Mesendoderm (in vitro differentiated cells): ENCODE results near the gene RBCK1.

Experiments
- DNase-seq: peaks from one replicate; pipeline ENCODE4 v3.0.0; 2013
- H2AK5ac ChIP-seq: 2 replicates; pipeline ENCODE4 v1.6.1; 2013; ENCODE audit warnings: low read length, inconsistent platforms
- H2BK120ac ChIP-seq: 2 replicates; pipeline ENCODE4 v1.6.1; 2013; ENCODE audit warnings: low read depth, mild to moderate bottlenecking, low read length, moderate library complexity, mixed read lengths
- H2BK15ac ChIP-seq: replicated peaks from 2 replicates; pipeline ENCODE4 v1.6.1; 2013; ENCODE audit warnings: low read depth, mild to moderate bottlenecking, moderate library complexity
- H2BK5ac ChIP-seq: 2 replicates; pipeline ENCODE4 v1.6.1; 2013; ENCODE audit warnings: low read length, inconsistent platforms
- H3K18ac ChIP-seq: 2 replicates; pipeline ENCODE4 v1.6.1; 2013; ENCODE audit warnings: mild to moderate bottlenecking, low read length, mixed read lengths
- H3K23ac ChIP-seq: one replicate; pipeline ENCODE4 v1.6.1; 2013; ENCODE audit warnings: low read length
- H3K27ac ChIP-seq: 2 replicates; pipeline ENCODE4 v1.5.1; 2013; ENCODE audit warnings: low read depth, mild to moderate bottlenecking, inconsistent platforms, low read length, moderate library complexity
- H3K27me3 ChIP-seq: 2 replicates; pipeline ENCODE4 v1.6.1; 2013; ENCODE audit warnings: low read length, control low read depth, mild to moderate bottlenecking, inconsistent platforms; ENCODE audit not compliant: insufficient read depth, poor library complexity
- H3K36me3 ChIP-seq: 2 replicates; pipeline ENCODE4 v1.6.1; 2013; ENCODE audit warnings: low read length, inconsistent platforms; ENCODE audit not compliant: control insufficient read depth, insufficient read depth
- H3K4ac ChIP-seq: one replicate; pipeline ENCODE4 v1.6.1; 2013; ENCODE audit warnings: low read depth, mild to moderate bottlenecking, low read length, moderate library complexity
- H3K4me1 ChIP-seq: 2 replicates; pipeline ENCODE4 v1.6.1; 2013; ENCODE audit warnings: low read depth, low read length, inconsistent platforms; ENCODE audit not compliant: control insufficient read depth
- H3K4me2 ChIP-seq: 2 replicates; pipeline ENCODE4 v1.6.1; 2013; ENCODE audit warnings: low read length
- H3K4me3 ChIP-seq: 2 replicates; pipeline ENCODE4 v1.5.1; 2013; ENCODE audit warnings: mild to moderate bottlenecking, low read length
- H3K56ac ChIP-seq: one replicate; pipeline ENCODE4 v1.6.1; 2013; ENCODE audit warnings: low read length
- H3K79me1 ChIP-seq: 2 replicates; pipeline ENCODE4 v1.6.1; 2013; ENCODE audit warnings: low read length, inconsistent platforms
- H3K79me2 ChIP-seq: 2 replicates; pipeline ENCODE4 v1.6.1; 2013; ENCODE audit warnings: mild to moderate bottlenecking, low read length; ENCODE audit not compliant: control insufficient read depth, insufficient read depth
- H3K9ac ChIP-seq: 2 replicates; pipeline ENCODE4 v1.6.1; 2013; ENCODE audit warnings: low read length, inconsistent platforms
- H4K5ac ChIP-seq: one replicate; pipeline ENCODE4 v1.6.1; 2013; ENCODE audit warnings: low read length
- H4K8ac ChIP-seq: one replicate; pipeline ENCODE4 v1.6.1; 2013; ENCODE audit warnings: low read depth, mild to moderate bottlenecking, control low read depth, low read length, moderate library complexity
- WGBS: extraction: QIAGEN DNeasy Blood & Tissue Kit; methylation state at CpG from one replicate; pipeline ENCODE4 v1.1.7; 2013; ENCODE audit warnings: low lambda C conversion rate, missing lambda C conversion rate; ENCODE audit not compliant: insufficient coverage; ENCODE audit errors: extremely low coverage; 5-methylcytosine and 5-hydroxymethylcytosine counted together

Gene RBCK1

DNA sequence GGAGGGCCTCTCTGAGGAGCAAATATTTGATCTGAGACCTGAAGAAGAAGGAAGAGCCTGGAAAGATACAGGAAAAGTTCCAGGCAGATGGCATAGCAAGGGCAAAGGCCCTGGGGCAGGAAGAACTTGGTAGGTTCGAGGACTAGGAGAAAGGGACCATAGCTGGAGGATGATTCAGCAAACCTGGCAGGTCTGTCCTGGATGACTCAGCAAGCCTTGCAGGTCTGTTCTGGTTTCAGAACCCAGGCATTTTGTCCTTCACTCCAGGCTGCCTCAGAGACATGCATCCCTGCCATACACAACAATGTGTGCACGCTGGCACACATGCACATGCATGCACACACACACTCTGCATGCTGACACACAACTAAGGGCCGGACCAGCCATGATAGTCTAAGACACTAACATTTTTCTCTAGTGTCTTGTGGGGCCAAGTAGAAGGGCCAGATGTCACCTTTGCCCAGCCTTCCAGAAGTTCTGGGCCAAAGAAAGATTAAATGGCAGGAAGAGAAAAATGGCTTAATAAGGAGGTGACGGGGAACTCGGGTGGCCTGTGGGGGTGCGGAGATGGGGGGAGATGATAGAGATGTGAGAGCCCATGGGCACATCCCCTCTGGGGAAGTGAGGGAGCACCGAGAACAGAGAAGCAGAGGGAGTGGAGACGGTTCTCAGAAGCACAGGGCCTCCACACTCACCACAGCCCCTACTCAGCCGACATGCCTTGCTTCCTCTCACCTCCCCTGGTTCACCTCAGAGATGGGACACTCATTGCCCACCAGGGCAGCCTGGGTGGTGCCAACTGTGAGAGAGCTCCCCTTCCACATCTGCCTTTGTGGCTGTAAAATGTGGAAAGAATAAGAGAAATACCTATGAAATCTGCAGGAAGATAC is 42.9 kb upstream of the RBCK1 start:
- no peaks in the 10 kb centered on the region for H3K79me2 ChIP-seq
- DNase-seq = peak; percentile 76
- H2BK15ac ChIP-seq = no peak overlapping the region
- no peak overlapping the region for H4K5ac ChIP-seq
- no peak overlapping the region for H4K8ac ChIP-seq
- H3K4me1 ChIP-seq = peaks cover under 1% of the 10 kb centered on the region
- H2BK120ac ChIP-seq = no peak overlapping the region
- no peak overlapping the region for H3K23ac ChIP-seq
- H3K18ac ChIP-seq = no peak overlapping the region
- no peak overlapping the region for H3K56ac ChIP-seq
- no peak overlapping the region for H3K27ac ChIP-seq
- no peak overlapping the region for H3K4me3 ChIP-seq
- no peak overlapping the region for H3K4me2 ChIP-seq
- no CpG with 5 or more reads among the region's 9 CpGs for WGBS
- H2BK5ac ChIP-seq = no peak overlapping the region
- H3K79me1 ChIP-seq = no peaks in the 10 kb centered on the region
- H2AK5ac ChIP-seq = no peak overlapping the region
- H3K4ac ChIP-seq = no peak overlapping the region
- no peaks in the 10 kb centered on the region for H3K36me3 ChIP-seq
- no peaks in the 10 kb centered on the region for H3K27me3 ChIP-seq
- no peak overlapping the region for H3K9ac ChIP-seq

DNA sequence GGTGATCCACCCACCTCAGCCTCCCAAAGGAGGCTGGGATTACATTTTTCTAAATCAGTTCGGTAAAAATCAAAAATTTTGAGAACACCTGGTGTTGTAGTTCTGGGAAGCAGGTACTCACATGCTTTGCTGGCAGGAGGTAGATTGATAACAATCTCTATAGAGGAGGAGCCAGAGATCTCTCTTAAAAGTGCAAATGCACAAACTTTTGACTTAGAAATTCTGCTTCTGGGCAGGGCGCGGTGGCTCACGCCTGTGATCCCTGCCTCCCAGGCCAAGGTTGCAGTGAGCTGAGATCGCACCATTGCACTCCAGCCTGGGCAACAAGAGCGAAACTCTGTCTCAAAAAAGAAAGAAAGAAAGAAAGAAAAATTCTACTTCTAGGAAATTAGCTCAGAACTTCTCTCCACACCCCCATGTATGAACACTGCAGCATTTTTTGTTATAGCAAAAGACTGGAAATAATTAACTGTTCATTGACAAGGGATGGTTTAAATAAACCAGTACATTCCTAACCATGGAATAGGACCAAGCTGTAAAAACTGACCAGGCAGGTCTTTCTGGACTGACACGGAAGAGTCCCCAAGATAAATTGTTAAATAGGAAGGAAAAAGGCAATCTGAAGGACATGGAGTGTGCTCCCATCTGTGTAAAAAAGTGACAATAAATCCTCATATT is 41.9 kb upstream of the RBCK1 start:
- H3K18ac ChIP-seq = no peak overlapping the region
- no peak overlapping the region for H2AK5ac ChIP-seq
- H2BK15ac ChIP-seq = no peak overlapping the region
- H3K27ac ChIP-seq = no peak overlapping the region
- H3K23ac ChIP-seq = no peak overlapping the region
- no peaks in the 10 kb centered on the region for H3K27me3 ChIP-seq
- no peak overlapping the region for H3K4me2 ChIP-seq
- H3K4me3 ChIP-seq = no peak overlapping the region
- H3K9ac ChIP-seq = no peak overlapping the region
- H3K79me1 ChIP-seq = no peaks in the 10 kb centered on the region
- WGBS = no CpG with 5 or more reads among the region's 7 CpGs
- H4K5ac ChIP-seq = no peak overlapping the region
- H4K8ac ChIP-seq = no peak overlapping the region
- H3K4me1 ChIP-seq = no peaks in the 10 kb centered on the region
- H3K4ac ChIP-seq = no peak overlapping the region
- no peaks in the 10 kb centered on the region for H3K79me2 ChIP-seq
- H2BK120ac ChIP-seq = no peak overlapping the region
- DNase-seq = no peak
- no peak overlapping the region for H2BK5ac ChIP-seq
- H3K36me3 ChIP-seq = no peaks in the 10 kb centered on the region
- no peak overlapping the region for H3K56ac ChIP-seq

DNA sequence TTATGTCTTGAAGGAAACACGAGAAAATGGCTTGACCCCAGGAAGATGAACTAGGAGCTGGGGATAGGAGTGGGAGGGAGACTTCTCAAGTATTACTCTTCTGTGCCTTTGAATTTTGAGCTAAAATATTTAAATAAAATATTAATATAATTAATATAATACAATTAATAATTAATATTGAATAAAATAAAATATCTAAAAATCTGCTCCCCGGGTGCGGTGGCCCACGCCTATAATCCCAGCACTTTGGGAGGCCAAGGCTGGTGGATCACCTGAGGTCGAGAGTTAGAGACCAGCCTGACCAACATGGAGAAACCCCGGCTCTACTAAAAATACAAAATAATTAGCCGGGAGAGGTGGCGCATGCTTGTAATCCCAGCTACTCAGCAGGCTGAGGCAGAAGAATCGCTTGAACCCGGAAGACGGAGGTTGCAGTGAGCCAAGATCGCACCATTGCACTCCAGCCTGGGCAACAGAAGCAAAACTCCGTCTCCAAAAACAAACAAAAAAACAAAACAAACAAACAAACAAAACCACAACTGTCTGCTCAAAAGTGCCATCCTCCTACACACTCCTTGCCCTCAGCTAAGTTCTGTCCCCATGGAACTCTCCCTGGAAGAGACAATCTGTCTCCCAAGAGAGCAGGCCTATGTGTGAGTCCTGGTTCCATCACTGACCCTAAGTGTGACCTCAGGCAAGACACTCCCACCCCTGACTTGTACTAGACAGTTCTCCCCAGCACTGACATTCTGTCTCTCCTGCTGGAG is 41.2 kb upstream of the RBCK1 start:
- H2BK120ac ChIP-seq = no peak overlapping the region
- H3K56ac ChIP-seq = no peak overlapping the region
- no peak overlapping the region for H3K4ac ChIP-seq
- no peak overlapping the region for H4K5ac ChIP-seq
- no peak overlapping the region for H3K9ac ChIP-seq
- WGBS = no CpG with 5 or more reads among the region's 13 CpGs
- no peaks in the 10 kb centered on the region for H3K4me1 ChIP-seq
- H3K36me3 ChIP-seq = no peaks in the 10 kb centered on the region
- no peak overlapping the region for H2BK5ac ChIP-seq
- H3K18ac ChIP-seq = no peak overlapping the region
- no peak overlapping the region for H3K4me3 ChIP-seq
- H3K27me3 ChIP-seq = no peaks in the 10 kb centered on the region
- DNase-seq = no peak
- H3K79me2 ChIP-seq = no peaks in the 10 kb centered on the region
- H3K23ac ChIP-seq = no peak overlapping the region
- no peaks in the 10 kb centered on the region for H3K79me1 ChIP-seq
- no peak overlapping the region for H3K4me2 ChIP-seq
- H4K8ac ChIP-seq = no peak overlapping the region
- H2AK5ac ChIP-seq = no peak overlapping the region
- H2BK15ac ChIP-seq = no peak overlapping the region
- H3K27ac ChIP-seq = no peak overlapping the region

DNA sequence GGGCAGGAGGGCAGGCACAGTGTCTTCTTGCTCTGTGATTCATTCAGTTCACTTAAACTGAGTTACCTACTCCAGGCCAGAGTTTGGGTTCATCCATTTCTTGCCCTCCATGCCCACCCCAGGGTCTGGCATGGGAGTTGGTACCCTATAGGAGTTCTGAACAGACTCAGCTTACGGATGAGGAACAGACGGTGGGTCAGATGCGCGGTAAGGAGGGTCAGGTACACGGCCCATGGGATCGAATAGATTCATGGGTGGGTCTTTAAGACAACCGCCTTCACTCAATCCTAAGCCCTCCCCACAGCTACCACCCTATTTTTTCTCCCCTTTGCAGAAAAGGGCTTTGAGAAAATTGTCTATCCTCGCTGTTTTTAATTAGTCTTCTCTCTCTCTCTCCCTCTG is 40.6 kb upstream of the RBCK1 start:
- Histone ChIP-seq H3K4ac (no peak overlapping the region), H2BK120ac (no peak overlapping the region), H2AK5ac (no peak overlapping the region), H3K9ac (no peak overlapping the region), H3K4me1 (no peaks in the 10 kb centered on the region), H3K36me3 (no peaks in the 10 kb centered on the region), H3K18ac (no peak overlapping the region), H3K27me3 (no peaks in the 10 kb centered on the region), H3K79me1 (no peaks in the 10 kb centered on the region), H3K4me3 (no peak overlapping the region), H3K79me2 (no peaks in the 10 kb centered on the region), H3K4me2 (no peak overlapping the region), H4K5ac (no peak overlapping the region), H2BK5ac (no peak overlapping the region), H3K27ac (no peak overlapping the region), H4K8ac (no peak overlapping the region), H3K56ac (no peak overlapping the region), H2BK15ac (no peak overlapping the region), H3K23ac (no peak overlapping the region)
- DNase-seq = no peak
- no CpG with 5 or more reads among the region's 8 CpGs for WGBS

DNA sequence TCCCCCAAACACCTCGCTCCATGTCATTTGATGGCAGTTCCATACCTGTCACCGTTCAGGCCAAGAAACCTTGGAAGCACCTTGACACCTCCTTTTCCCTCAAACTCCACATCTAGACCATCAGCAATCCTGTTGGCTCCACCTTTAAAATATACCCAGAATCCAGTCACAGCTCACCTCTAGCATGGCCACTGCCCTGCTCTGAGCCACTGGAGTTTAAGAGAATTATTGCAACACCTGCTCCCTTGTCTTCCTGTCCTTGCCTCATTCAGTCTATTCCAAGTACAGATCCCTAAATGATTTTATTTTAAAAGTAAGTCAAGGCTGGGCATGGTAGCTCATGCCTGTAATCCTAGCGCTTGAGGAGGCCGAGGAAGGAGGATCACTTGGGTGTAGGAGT is 39.2 kb upstream of the RBCK1 start:
- H3K79me1 ChIP-seq = no peaks in the 10 kb centered on the region
- no peak overlapping the region for H2AK5ac ChIP-seq
- no peak overlapping the region for H3K27ac ChIP-seq
- H2BK5ac ChIP-seq = no peak overlapping the region
- no peak overlapping the region for H3K4me3 ChIP-seq
- no peak overlapping the region for H4K5ac ChIP-seq
- H3K4me1 ChIP-seq = no peaks in the 10 kb centered on the region
- H3K4me2 ChIP-seq = no peak overlapping the region
- H2BK15ac ChIP-seq = no peak overlapping the region
- H3K56ac ChIP-seq = no peak overlapping the region
- H3K27me3 ChIP-seq = no peaks in the 10 kb centered on the region
- no peak overlapping the region for H2BK120ac ChIP-seq
- H3K23ac ChIP-seq = no peak overlapping the region
- H3K36me3 ChIP-seq = no peaks in the 10 kb centered on the region
- no peaks in the 10 kb centered on the region for H3K79me2 ChIP-seq
- no peak for DNase-seq
- H4K8ac ChIP-seq = no peak overlapping the region
- H3K4ac ChIP-seq = no peak overlapping the region
- no CpG with 5 or more reads among the region's 4 CpGs for WGBS
- H3K9ac ChIP-seq = no peak overlapping the region
- H3K18ac ChIP-seq = no peak overlapping the region
